ENCODE results near the gene WDR41.
A peak's percentile ranks its signal among the peaks of the same experiment; 100 is the strongest.
"Not testable (repeated sequence)": the region's sequence is repeated elsewhere in the genome, so short reads cannot be mapped to it uniquely, and the experiment has no call there.

Gene WDR41

DNA sequence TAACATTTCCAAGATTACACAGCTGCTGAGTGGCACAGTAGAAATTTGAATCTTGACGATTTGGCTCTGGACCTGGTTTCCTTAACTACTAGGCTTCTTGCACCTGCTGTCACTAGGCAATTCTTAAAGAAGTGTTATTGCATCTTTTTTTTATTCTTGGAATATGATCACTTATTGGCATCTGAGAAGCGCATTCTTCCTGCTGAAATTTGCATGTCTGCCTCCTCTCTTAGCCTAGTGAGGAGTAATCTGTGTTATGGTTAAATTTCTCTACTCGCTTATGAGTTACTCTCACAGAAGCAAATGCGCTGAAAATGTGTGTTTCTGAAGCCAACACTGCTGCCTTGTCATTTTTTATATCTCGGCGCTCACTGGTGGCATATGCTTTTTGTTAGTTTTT is 89.3 kb downstream of the WDR41 start:
- no peak for DNase-seq

DNA sequence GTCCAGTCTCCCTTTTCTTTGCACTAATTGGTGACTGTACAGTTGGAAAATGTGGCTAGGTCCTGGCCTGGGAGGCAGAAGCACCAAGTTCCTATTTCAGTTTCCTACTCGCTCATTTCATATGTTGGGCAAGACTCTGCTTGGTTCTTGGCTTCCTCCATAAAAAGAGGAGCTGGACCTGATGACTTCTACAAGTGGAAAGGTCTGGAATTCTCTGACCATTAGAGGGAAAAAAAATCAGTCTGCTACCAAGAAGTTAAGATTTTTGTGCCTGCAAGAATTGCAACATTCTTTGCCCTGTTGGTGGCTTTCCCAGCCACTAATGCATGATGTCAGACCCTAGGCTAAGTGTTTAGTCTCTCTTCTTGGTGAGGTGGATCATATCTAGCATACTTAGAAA is 91.5 kb downstream of the WDR41 start:
- peak; percentile 50 to 69 for DNase-seq

DNA sequence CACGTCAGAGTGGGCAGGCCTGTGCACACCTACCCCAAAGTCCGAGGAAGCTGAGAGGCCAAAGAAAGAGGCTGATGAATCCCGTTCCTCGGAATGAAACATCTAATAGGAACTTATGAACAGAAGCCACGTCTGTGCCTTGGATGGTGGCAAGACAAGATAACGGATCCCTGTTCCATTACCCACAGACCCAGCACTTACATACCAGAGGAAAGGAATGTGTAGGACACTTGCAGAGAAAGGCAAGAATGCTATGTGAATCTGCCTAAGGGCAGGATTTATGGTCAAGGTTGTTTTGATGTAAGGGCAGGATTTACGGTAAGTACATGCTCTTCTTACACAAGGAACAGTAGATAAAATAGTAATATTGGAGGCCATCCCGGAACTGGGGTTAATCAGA is 93.2 kb downstream of the WDR41 start:
- no peak for DNase-seq

DNA sequence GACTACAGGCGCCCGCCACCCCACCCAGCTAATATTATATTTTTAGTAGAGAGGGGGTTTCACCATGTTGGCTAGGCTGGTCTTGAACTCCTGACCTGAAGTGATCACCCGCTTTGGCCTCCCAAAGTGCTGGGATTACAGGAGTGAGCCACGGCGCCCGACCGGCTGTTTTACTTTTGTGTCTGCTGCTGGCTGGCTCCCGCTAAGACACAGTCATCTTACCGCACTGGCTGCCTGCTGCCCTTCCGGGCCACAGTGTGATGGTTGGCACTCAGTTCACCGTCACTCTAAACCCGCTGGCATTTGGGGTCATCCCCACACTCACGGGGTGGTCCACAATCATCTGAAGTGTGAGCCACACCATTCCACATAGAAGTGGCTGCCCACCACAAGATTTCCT is 93.7 kb downstream of the WDR41 start:
- no peak for DNase-seq

DNA sequence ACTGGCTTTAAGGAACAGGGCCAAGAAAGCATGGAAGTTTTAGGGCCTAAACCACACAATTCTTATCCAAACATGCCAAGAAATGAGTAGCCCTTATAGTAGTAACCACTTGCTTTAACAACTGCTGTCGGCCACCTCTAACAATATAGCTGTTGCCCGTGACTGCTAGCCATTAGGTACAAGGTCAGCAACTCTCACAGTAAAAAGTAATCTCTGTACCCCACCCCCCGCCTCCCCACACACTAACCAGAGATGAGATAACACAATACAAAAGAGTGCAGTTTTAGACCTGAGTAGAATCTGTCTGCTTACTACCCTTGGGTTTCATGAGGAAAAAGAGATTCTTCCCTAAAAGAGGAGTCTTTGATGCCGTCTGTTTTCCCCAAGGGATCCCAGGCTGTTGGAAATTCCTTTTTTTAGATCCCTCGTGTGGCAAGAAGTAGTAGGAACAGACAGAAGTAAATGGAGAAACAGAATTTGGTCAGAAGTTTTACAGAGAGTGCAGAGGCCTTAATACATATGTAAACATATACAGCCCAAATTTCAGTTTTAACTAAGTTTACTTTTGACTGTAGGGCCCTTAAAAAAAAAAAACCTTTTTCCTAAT is 94.3 kb downstream of the WDR41 start:
- DNase-seq = no peak

DNA sequence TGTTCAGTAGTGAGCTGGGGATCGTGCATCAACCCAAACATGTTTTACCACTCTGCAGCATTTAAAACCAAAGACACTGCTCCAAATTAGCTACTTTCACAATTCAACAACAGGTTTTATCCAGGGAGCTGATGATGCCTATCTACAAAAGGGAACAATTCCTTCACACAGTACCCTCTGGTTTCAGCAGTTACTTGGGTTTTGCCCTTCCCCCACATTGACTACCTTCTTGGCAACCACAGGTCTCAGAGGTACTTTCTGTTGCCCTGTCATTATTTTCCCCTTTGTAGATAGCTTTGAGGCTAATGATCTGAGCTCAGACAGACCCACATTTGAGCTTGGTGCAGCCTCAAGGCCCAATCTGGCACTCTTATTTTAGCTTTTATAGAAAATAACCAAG is 96.1 kb downstream of the WDR41 start:
- DNase-seq = no peak

DNA sequence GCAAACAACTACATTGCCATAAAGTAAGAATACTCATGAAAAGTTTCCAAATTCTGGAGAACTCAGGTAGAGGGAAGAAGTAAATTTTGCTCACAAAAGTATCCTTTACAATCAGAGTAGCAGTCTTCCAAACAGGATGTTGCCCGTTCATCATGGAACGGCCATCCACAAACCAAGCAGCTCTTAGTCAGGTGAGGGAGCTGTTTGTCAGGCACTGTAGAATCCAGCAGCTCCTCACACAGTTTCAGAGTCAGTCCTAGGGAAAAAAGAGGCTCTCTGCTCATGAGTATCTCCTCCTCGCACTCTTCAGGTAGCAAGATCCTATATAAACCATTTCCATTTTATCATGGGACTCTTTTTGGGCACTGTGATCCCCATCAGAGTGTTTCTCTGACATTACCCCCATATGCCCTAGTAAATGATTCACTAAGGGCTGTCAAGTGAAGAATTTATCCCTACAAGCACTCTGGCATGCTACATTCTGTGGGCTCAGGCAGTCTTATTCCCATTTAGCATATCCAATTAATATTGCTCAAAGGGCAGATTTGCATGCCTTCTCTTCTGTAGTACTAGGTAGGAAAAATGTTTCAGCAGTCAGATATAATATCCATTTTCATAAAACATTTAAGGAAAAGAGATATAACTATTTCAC is 97.9 kb downstream of the WDR41 start:
- no peak for DNase-seq

DNA sequence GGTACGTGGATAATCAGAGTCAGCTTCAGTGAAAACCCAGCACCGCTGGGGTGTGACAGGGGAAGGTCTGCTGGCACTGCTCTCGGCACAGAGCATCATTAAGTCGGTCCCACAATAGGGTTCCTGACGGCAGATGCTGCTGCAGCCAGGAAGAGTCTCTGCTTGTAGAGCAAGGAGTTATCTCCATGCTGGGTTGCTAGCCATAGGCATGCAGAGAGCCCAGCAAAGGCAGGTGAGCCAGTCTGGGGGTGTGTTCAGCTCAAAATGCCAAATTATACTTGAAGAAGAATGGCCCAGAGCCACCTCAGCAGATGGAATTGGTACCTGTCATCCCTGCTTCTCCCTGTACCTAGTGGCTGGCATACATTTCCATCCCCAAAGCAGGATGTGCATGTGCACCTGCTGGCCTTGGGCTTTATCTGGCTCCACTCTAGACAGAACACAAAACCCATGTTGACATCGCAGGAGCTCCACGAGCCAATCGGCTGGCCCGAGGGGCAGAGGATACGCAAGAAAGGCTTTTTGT is 100.8 kb downstream of the WDR41 start:
- DNase-seq = no peak

DNA sequence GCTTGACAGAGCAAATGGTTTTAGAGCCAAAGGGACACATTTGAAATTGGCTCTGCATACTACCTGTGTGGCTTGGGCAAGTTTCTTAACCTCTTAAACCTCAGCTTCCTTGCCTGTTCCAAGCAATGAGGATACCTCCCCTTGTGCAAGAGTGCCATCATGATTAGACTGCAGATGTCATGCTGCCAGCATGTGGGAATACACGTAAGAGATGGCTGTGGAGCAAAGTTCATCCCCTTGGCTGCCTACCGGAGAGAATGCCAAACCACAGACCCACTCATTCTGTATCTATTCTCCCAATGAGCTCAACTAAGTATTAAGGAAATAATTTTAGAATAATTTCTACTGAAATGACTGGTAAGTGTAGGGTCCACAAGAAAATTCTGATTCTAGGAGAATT is 101.3 kb downstream of the WDR41 start:
- DNase-seq = no peak

DNA sequence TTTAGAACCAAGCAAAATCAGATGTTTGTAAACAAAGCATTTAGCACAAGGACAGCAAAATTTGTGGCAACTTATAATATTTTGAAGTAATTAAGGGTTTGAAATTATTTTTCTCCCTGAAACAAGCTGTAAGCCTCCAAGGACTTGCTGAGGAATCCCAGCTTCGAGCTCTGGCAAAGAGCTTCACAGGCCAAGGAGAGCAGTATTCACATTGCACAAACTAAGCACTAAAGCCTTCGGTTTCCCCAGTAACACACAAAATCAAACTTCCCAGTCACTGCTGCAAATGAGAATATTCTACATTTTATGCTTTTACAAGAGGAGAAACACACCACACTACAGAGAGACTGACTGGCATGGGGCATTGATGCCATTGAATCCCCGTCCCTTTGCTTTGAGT is 101.9 kb downstream of the WDR41 start:
- no peak for DNase-seq

DNA sequence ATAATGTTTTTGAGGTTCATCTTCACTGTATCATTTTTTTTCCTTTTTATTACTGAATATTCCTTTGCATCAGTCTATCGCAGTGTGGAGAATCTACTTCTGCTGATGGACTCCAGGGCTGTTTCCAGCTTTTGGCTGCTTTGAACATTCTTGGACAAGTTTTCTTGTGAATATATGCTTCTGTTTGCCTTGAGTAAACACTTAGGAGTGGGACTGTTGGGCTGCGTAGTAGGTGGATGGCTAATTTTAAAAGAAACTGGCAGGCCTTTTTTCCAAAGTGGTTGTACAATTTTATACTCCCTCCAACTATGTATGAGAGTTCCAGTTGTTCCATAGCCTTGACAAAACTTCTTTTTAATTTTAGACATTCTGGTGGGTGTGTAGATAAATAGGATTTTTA is 102.4 kb downstream of the WDR41 start:
- no peak for DNase-seq

DNA sequence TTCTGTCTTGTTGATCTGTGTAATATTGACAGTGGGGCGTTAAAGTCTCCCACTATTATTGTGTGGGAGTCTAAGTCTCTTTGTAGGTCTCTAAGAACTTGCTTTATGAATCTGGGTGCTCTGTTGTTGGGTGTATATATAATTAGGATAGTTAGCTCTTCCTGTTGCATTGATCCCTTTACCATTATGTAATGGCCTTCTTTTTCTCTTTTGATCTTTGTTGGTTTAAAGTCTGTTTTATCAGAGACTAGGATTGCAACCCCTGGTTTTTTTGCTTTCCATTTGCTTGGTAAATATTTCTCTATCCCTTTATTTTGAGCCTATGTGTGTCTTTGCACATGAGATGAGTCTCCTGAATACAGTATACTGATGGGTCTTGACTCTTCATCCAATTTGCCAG is 105.8 kb downstream of the WDR41 start:
- not testable (repeated sequence) for DNase-seq

DNA sequence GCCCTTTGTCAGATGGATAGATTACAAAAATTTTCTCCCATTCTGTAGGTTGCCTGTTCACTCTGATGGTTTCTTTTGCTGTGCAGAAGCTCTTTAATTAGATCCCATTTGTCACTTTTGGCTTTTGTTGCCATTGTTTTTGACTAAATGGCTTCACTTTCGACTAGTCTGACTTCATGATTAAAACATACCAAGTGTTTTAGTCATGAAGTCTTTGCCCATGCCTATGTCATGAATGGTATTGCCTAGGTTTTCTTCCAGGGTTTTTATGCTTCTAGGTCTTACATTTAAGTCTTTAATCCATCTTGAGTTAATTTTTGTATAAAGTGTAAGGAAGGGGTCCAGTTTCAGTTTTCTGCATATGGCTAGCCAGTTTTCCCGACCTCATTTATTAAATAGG is 108.8 kb downstream of the WDR41 start:
- DNase-seq = not testable (repeated sequence)

Data from inflammatory macrophage (primary cell).